Progenitor cell of endocrine pancreas (in vitro differentiated cells): ENCODE data around the gene GSE1. TPM values are rescaled to one million over a fixed set of nuclear protein-coding genes. Genes with fewer than 3 reads are reported as not detected.
A peak's percentile ranks its signal among the peaks of the same experiment; 100 is the strongest.

Experiments
- DNase-seq: peaks from one replicate; pipeline ENCODE4 v3.0.0; 2021; ENCODE audit warnings: low spot score; ENCODE audit not compliant: unreplicated experiment
- H3K27ac Mint-ChIP-seq: 2 replicates; pipeline ENCODE4 v1.8.0; 2021; ENCODE audit warnings: mild to moderate bottlenecking, moderate library complexity, mixed read lengths
- H3K27me3 Mint-ChIP-seq: 2 replicates; pipeline ENCODE4 v1.8.0; 2021; ENCODE audit warnings: mixed read lengths
- H3K36me3 Mint-ChIP-seq: 2 replicates; pipeline ENCODE4 v1.8.0; 2022; ENCODE audit warnings: mixed read lengths; ENCODE audit not compliant: insufficient read depth
- H3K4me1 Mint-ChIP-seq: 2 replicates; pipeline ENCODE4 v1.8.0; 2021; ENCODE audit warnings: low read depth, mixed read lengths
- H3K4me3 Mint-ChIP-seq: 2 replicates; pipeline ENCODE4 v1.8.0; 2021; ENCODE audit warnings: low read depth, mild to moderate bottlenecking, moderate library complexity, mixed read lengths
- H3K9me3 Mint-ChIP-seq: 2 replicates; pipeline ENCODE4 v1.8.0; 2021; ENCODE audit warnings: low read depth, mixed read lengths
- CTCF ChIP-seq: fragments of 200-600 bp; sonication (generic); IDR thresholded peaks from one replicate; pipeline ENCODE4 v1.5.0; 2021; ENCODE audit warnings: antibody characterized with exemption, mild to moderate bottlenecking; ENCODE audit not compliant: unreplicated experiment
- total RNA-seq: library from RNA; stranded (reverse); gene quantifications from 2 replicates; pipeline ENCODE4 v1.2.1, GENCODE V29; 2021

GSE1 gene
- total RNA-seq, 1 donor from 2014 or later: 136 TPM

DNA sequence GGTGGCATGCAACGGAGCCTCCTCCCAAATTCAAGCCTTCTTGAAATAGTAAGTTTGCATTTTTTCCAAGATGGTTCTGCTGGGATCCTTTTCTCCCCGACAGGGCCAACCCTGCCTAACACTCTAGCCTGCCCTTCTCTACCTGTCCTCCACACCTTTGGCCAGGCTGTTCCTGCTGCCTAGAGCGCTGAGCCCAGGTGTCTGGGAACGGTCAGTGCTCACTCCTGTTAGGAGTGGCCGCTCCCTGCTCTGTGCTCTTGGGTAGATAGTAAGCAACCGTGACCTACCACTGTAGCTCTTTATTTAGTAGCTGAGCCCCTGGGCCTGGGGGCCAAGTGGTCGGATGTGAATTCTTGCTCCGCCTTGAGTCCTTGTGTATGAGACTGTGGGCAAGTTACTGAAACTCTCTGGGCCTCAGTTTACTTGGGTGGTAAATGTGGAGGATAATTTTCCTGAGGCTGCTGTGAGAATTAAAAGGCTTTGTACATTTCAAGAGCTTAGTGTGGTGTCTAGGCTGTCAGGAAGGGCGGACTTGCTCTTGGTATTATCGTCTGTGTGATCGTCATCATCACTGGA lies 44.0 kb upstream of the GSE1 start:
- H3K36me3 Mint-ChIP-seq: no peaks in the 10 kb centered on the region
- no peak for TF ChIP-seq CTCF
- H3K4me1 Mint-ChIP-seq: peaks cover 57% of the 10 kb centered on the region
- no peaks in the 10 kb centered on the region for H3K27me3 Mint-ChIP-seq
- H3K9me3 Mint-ChIP-seq: no peaks in the 10 kb centered on the region
- DNase-seq: no peak
- H3K4me3 Mint-ChIP-seq: peak overlapping the region; percentile 21
- peak overlapping the region; percentile 80 for H3K27ac Mint-ChIP-seq

DNA sequence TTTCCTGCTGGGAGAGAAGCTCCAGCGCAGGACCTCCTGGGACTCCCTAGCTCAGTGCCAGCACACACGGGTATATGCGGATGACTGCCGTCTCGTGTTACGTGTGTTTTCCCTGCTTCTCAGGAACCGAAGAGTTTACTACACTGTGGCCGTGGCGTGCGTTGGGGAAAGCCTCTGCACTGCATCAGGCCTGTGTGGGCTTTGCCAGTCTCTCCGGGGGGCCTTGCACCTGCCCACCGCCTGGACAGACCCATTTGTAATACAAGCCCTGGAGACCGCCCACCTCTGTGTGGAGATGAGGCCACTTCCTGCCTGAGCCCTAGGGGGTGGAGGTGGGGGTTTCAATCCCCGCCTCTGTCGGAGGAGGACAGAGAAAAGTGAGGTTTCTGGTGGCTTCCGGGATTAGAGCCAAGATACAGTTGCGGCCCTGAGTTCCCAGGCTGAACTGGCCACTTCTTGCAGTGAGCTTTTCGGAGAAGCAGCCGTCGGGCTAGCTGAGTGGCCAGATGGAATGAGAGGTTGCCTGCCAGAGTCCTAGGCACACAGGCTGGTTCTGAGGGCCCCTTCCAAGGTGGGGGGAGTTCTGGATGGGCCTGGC lies 43.4 kb upstream of the GSE1 start:
- no peak for DNase-seq
- peak overlapping the region; percentile 21 for H3K4me3 Mint-ChIP-seq
- no peaks in the 10 kb centered on the region for H3K9me3 Mint-ChIP-seq
- no peaks in the 10 kb centered on the region for H3K27me3 Mint-ChIP-seq
- H3K4me1 Mint-ChIP-seq: peaks cover 52% of the 10 kb centered on the region
- no peak for TF ChIP-seq CTCF
- peak overlapping the region; percentile 80 for H3K27ac Mint-ChIP-seq
- H3K36me3 Mint-ChIP-seq: no peaks in the 10 kb centered on the region

DNA sequence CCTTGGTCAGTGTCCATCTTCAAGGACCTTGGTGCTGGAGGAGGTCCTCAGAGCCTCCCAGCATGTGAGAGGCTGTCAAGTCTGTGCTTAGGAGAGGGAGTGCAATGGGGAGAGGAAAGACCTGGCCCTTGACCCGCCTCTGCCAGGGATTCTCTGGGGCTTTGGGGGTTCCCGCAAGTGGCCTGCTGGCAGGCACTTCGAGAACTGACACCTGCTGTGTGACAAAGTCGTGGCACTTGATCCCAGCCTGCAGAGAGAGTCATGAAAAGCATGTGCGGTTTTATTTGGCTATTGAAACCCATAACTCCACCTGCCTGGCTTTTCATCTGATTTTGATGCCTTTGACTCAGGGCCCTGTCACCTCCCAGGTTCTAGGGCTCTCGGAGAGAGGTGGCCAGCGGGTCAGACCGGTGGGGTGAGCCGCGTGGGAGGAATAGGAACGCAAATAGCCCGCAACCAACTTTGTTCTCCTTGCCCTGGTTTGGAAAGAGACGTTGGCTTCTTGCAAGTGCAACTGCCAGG lies 42.8 kb upstream of the GSE1 start:
- TF ChIP-seq CTCF: no peak
- Mint-ChIP-seq H3K4me1 (peaks cover 55% of the 10 kb centered on the region), H3K36me3 (no peaks in the 10 kb centered on the region), H3K27me3 (no peaks in the 10 kb centered on the region), H3K4me3 (peak overlapping the region; percentile 19), H3K9me3 (no peaks in the 10 kb centered on the region), H3K27ac (peak overlapping the region; percentile 80)
- DNase-seq: no peak

- Mint-ChIP-seq H3K4me3 (peak overlapping the region; percentile 19), H3K27me3 (no peaks in the 10 kb centered on the region), H3K9me3 (no peaks in the 10 kb centered on the region), H3K36me3 (no peaks in the 10 kb centered on the region), H3K4me1 (peaks cover 58% of the 10 kb centered on the region), H3K27ac (peak overlapping the region; percentile 58)
- TF ChIP-seq CTCF: no peak
- no peak for DNase-seq
These were observed 42.2 kb upstream of the GSE1 start for GRCh38 chr16:85570735-85571562.

- H3K36me3 Mint-ChIP-seq: no peaks in the 10 kb centered on the region
- H3K4me3 Mint-ChIP-seq: no peak overlapping the region
- H3K4me1 Mint-ChIP-seq: peaks cover 53% of the 10 kb centered on the region
These were observed 41.6 kb upstream of the GSE1 start for GRCh38 chr16:85571563-85571812.

More at GRCh38 chr16:85571563-85571812, 41.6 kb upstream of the GSE1 start:
- no peak for DNase-seq
- TF ChIP-seq CTCF: no peak
- no peak overlapping the region for H3K27ac Mint-ChIP-seq
- H3K27me3 Mint-ChIP-seq: no peaks in the 10 kb centered on the region
- no peaks in the 10 kb centered on the region for H3K9me3 Mint-ChIP-seq
